GM23248 (cell line): ENCODE measurements around the gene ATL3. TPM values are rescaled to one million over a fixed set of nuclear protein-coding genes. Genes with fewer than 3 reads are reported as not detected.
A peak's percentile ranks its signal among the peaks of the same experiment; 100 is the strongest.

ENCODE experiments used
- DNase-seq: peaks from one replicate; pipeline ENCODE4 v3.0.0-alpha.2; 2015
- H2AFZ ChIP-seq: fragments of 200-600 bp; sonication (generic); 2 replicates; pipeline ENCODE4 v1.6.1; 2016; ENCODE audit warnings: antibody characterized with exemption
- H3F3A ChIP-seq: fragments of 200-600 bp; sonication (generic); 2 replicates; pipeline ENCODE4 v1.6.1; 2016; ENCODE audit warnings: mild to moderate bottlenecking, antibody characterized with exemption, mixed run types; ENCODE audit not compliant: insufficient read depth
- H3K27ac ChIP-seq: fragments of 200-600 bp; sonication (generic); 2 replicates; pipeline ENCODE4 v1.5.1; 2016; ENCODE audit warnings: mild to moderate bottlenecking
- H3K27me3 ChIP-seq: fragments of 200-600 bp; sonication (generic); replicated peaks from 2 replicates; pipeline ENCODE4 v1.6.1; 2016; ENCODE audit warnings: mild to moderate bottlenecking; ENCODE audit not compliant: insufficient read depth
- H3K36me3 ChIP-seq: fragments of 200-600 bp; sonication (generic); 2 replicates; pipeline ENCODE4 v1.6.1; 2016; ENCODE audit warnings: low read depth, mild to moderate bottlenecking
- H3K4me1 ChIP-seq: fragments of 200-600 bp; sonication (generic); 2 replicates; pipeline ENCODE4 v1.6.1; 2016; ENCODE audit warnings: mild to moderate bottlenecking; ENCODE audit not compliant: insufficient read depth
- H3K4me2 ChIP-seq: fragments of 200-600 bp; sonication (generic); one replicate; pipeline ENCODE4 v1.6.1; 2016; ENCODE audit warnings: mild to moderate bottlenecking; ENCODE audit not compliant: unreplicated experiment
- H3K4me3 ChIP-seq: fragments of 200-600 bp; sonication (generic); 2 replicates; pipeline ENCODE4 v1.5.1; 2016; ENCODE audit warnings: mild to moderate bottlenecking
- H3K79me2 ChIP-seq: fragments of 200-600 bp; sonication (generic); 2 replicates; pipeline ENCODE4 v1.6.1; 2016; ENCODE audit warnings: mild to moderate bottlenecking; ENCODE audit not compliant: insufficient read depth
- H3K9ac ChIP-seq: fragments of 200-600 bp; sonication (generic); 2 replicates; pipeline ENCODE4 v1.6.1; 2016; ENCODE audit warnings: mild to moderate bottlenecking
- H3K9me2 ChIP-seq: fragments of 200-600 bp; sonication (generic); 2 replicates; pipeline ENCODE4 v1.6.1; 2016; ENCODE audit warnings: mixed run types, mild to moderate bottlenecking, moderate library complexity; ENCODE audit not compliant: insufficient read depth
- H3K9me3 ChIP-seq: fragments of 200-600 bp; sonication (generic); one replicate; pipeline ENCODE4 v1.6.1; 2017; ENCODE audit warnings: low read depth
- H4K20me1 ChIP-seq: fragments of 200-600 bp; sonication (generic); 2 replicates; pipeline ENCODE4 v1.6.0; 2016; ENCODE audit not compliant: insufficient read depth
- EZH2 ChIP-seq: fragments of 200-600 bp; sonication (generic); IDR thresholded peaks from 2 replicates; pipeline ENCODE4 v1.6.1; 2018; ENCODE audit warnings: antibody characterized with exemption, mild to moderate bottlenecking; ENCODE audit not compliant: insufficient read depth, poor library complexity, severe bottlenecking
- EZH2phosphoT487 ChIP-seq: fragments of 200-600 bp; sonication (generic); IDR thresholded peaks from 2 replicates; pipeline ENCODE4 v1.6.1; 2018; ENCODE audit warnings: antibody characterized with exemption, moderate library complexity, mild to moderate bottlenecking, low read depth; ENCODE audit not compliant: insufficient read depth
- WGBS, 2 experiments: methylation state at CpG; one replicate each; pipeline ENCODE4 v1.1.6; 2015 to 2017; ENCODE audit warnings: low lambda C conversion rate in 2 of 2, low coverage in 1 of 2; ENCODE audit errors: missing lambda C conversion rate in 2 of 2; 5-methylcytosine and 5-hydroxymethylcytosine counted together
- in situ Hi-C: fragments of 300-500 bp; cut with MboI; formaldehyde crosslinking; loops from 2 replicates; pipeline ENCODE4 v1.15.0; 2020
- polyA plus RNA-seq: library from polyadenylated mRNA; unstranded; fragments of >200 nt; fragmentation: Nextera tagmentation; extraction: Ambion mirVana; gene quantifications from 2 replicates; pipeline ENCODE4 v1.2.1, GENCODE V29; 2016
- total RNA-seq: library from RNA; depleted of rRNA; stranded (reverse); fragments of >200 nt; shearing (Covaris generic); gene quantifications from 2 replicates; pipeline ENCODE4 v1.2.3, GENCODE V29; 2014

The ATL3 gene
- total and polyA plus RNA-seq, 2 experiments from 2014 or later, result 79.9 to 210 TPM

- Histone ChIP-seq H2AFZ (peak overlapping the region; percentile 80; the same call in 1 of the 2 replicates), H3K4me1 (peaks cover 38% of the 10 kb centered on the region), H3K9me3 (no peaks in the 10 kb centered on the region), H3K36me3 (no peaks in the 10 kb centered on the region), H3F3A (peaks cover 30% of the 10 kb centered on the region), H3K4me2 (peak overlapping the region; percentile 95), H3K79me2 (peaks cover 69% of the 10 kb centered on the region), H4K20me1 (no peaks in the 10 kb centered on the region), H3K4me3 (peak overlapping the region; percentile 83), H3K27me3 (no peaks in the 10 kb centered on the region), H3K9me2 (no peaks in the 10 kb centered on the region), H3K9ac (peak overlapping the region; percentile 83), H3K27ac (peak overlapping the region; percentile 75)
- in situ Hi-C loops, result no loop called here
- WGBS, 2 experiments, result 73 to 75% methylated on average over 8 of the region's 8 CpGs
- no peak for TF ChIP-seq EZH2
- peak; percentile 61 for DNase-seq
Observed at GRCh38 chr11:63683133-63683991, 12.2 kb upstream of the ATL3 start.

- peak overlapping the region; percentile 80 for H2AFZ ChIP-seq
- DNase-seq, result peak; percentile 74
- H4K20me1 ChIP-seq, result no peaks in the 10 kb centered on the region
- peak overlapping the region; percentile 75 for H3K27ac ChIP-seq
- no peaks in the 10 kb centered on the region for H3K9me3 ChIP-seq
- H3K4me1 ChIP-seq, result peaks cover 28% of the 10 kb centered on the region
- no peaks in the 10 kb centered on the region for H3K36me3 ChIP-seq
- H3K4me3 ChIP-seq, result peak overlapping the region; percentile 83
- peaks cover 59% of the 10 kb centered on the region for H3K79me2 ChIP-seq
- no peaks in the 10 kb centered on the region for H3K27me3 ChIP-seq
- H3K9ac ChIP-seq, result peak overlapping the region; percentile 83
- TF ChIP-seq EZH2phosphoT487, result no peak
- TF ChIP-seq EZH2, result no peak
- peak overlapping the region; percentile 95 for H3K4me2 ChIP-seq
- 3 to 5% methylated on average over 19 of the region's 19 CpGs for WGBS, 2 experiments
- in situ Hi-C loops, result no loop called here
- no peaks in the 10 kb centered on the region for H3K9me2 ChIP-seq
- H3F3A ChIP-seq, result peaks cover 26% of the 10 kb centered on the region
Observed at GRCh38 chr11:63682066-63683021, 11.2 kb upstream of the ATL3 start.

DNA sequence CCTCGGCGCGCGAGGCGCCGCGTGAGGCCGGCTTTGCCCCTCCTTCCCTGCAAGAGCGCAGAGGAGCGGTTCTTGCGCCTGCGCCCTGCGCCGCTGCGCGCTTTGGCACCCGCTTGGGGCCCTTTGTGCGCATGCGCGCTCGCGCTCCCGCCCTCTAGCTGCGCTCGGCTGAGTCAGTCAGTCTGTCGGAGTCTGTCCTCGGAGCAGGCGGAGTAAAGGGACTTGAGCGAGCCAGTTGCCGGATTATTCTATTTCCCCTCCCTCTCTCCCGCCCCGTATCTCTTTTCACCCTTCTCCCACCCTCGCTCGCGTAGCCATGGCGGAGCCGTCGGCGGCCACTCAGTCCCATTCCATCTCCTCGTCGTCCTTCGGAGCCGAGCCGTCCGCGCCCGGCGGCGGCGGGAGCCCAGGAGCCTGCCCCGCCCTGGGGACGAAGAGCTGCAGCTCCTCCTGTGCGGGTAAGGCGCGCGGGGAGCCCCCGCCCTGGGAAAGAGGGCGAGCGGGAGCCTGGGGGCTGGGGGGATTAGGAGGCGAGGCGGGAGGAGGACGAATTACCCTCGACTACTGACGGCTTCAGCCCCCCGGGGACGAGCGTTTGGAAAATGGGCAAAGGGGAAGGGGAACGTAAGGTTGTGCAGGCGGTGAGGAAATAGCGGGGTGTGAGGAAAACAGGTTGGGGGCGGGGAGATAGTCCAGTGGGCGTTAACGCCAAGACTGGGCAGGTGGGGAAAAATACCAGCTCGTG, 10.3 kb upstream of the ATL3 start, which contains the start of gene RTN3:
RTN3 (plus strand) TSS at position 180 of the 745 bp plus-strand sequence; CDS start at position 317, 137 bp downstream.
- H3K4me1 ChIP-seq, result peaks cover 22% of the 10 kb centered on the region; the same call in 1 of the 2 replicates
- no peaks in the 10 kb centered on the region for H3K36me3 ChIP-seq
- H3K27me3 ChIP-seq, result no peaks in the 10 kb centered on the region
- peak within 1 kb of the TSS; percentile 75 for H3K27ac ChIP-seq
- peak within 1 kb of the TSS; percentile 94 for H2AFZ ChIP-seq
- in situ Hi-C loops, result no loop called here
- H4K20me1 ChIP-seq, result no peaks in the 10 kb centered on the region
- peak within 1 kb of the TSS; percentile 95 for H3K4me2 ChIP-seq
- TF ChIP-seq EZH2, result no peak
- TF ChIP-seq EZH2phosphoT487, result no peak
- DNase-seq, result peak; percentile 98
- H3K9me3 ChIP-seq, result no peaks in the 10 kb centered on the region
- no peaks in the 10 kb centered on the region for H3K9me2 ChIP-seq
- peak within 1 kb of the TSS; percentile 83 for H3K4me3 ChIP-seq
- H3K9ac ChIP-seq, result peak within 1 kb of the TSS; percentile 83
- WGBS, 2 experiments, result 0 to 1% methylated on average over 65 to 68 of the region's 74 CpGs
- peaks cover 51% of the 10 kb centered on the region for H3K79me2 ChIP-seq
- peaks cover 23% of the 10 kb centered on the region for H3F3A ChIP-seq
